ENCODE results near the gene GOLGA6A. TPM values are rescaled to one million over a fixed set of nuclear protein-coding genes. Genes with fewer than 3 reads are reported as not detected.

GOLGA6A gene
- total RNA-seq, 2 experiments from 2014 or later = not detected

GRCh38 chr15:74045184-74045583, 37.2 kb downstream of the GOLGA6A start:
- Mint-ChIP-seq H3K9me3 (no peaks in the 10 kb centered on the region), H3K27ac (no peak overlapping the region), H3K4me3 (no peak overlapping the region), H3K27me3 (no peaks in the 10 kb centered on the region), H3K4me1 (ENCODE audit: low read depth) (peaks cover 8% of the 10 kb centered on the region), H3K36me3 (no peaks in the 10 kb centered on the region)
- DNase-seq = no peak
- ChIA-PET CTCF (interaction anchor here (5.3 kb wide), 1 partner anchor 73 kb away, joined by 98 read pairs; no protein-coding TSS in a partner anchor), POLR2A (no interaction called here)
- intact Hi-C loops (cut with micrococcal nuclease) = loop anchor here (5.0 kb wide), 1 partner anchor 73 kb away; no protein-coding TSS in a partner anchor

- ChIA-PET POLR2A (no interaction called here), CTCF (interaction anchor here (1.0 to 1.6 kb wide), 2 partner anchors 8 to 48 kb away, joined by 3 to 5 read pairs; no protein-coding TSS in a partner anchor)
- Mint-ChIP-seq H3K36me3 (no peaks in the 10 kb centered on the region), H3K27me3 (no peaks in the 10 kb centered on the region), H3K4me1 (ENCODE audit: low read depth) (peaks cover 8% of the 10 kb centered on the region), H3K4me3 (no peak overlapping the region), H3K27ac (no peak overlapping the region), H3K9me3 (no peaks in the 10 kb centered on the region)
- intact Hi-C loops (cut with micrococcal nuclease) = loop anchor here (5.0 kb wide), 1 partner anchor 72 kb away; no protein-coding TSS in a partner anchor
- no peak for DNase-seq
These were observed 37.9 kb downstream of the GOLGA6A start for GRCh38 chr15:74044267-74045110.

- CTCF ChIA-PET = interaction anchor here (1.0 to 1.6 kb wide), 2 partner anchors 9 to 47 kb away, joined by 3 to 5 read pairs; no protein-coding TSS in a partner anchor
- no peaks in the 10 kb centered on the region for H3K9me3 Mint-ChIP-seq
- no peaks in the 10 kb centered on the region for H3K36me3 Mint-ChIP-seq
- no peak overlapping the region for H3K4me3 Mint-ChIP-seq
- H3K4me1 Mint-ChIP-seq (ENCODE audit: low read depth) = peaks cover 8% of the 10 kb centered on the region
- H3K27ac Mint-ChIP-seq = no peak overlapping the region
- DNase-seq = no peak
- POLR2A ChIA-PET = no interaction called here
- intact Hi-C loops (cut with micrococcal nuclease) = no loop called here
- no peaks in the 10 kb centered on the region for H3K27me3 Mint-ChIP-seq
These were observed 38.7 kb downstream of the GOLGA6A start for GRCh38 chr15:74043425-74044266.

GRCh38 chr15:74042603-74043424, 39.5 kb downstream of the GOLGA6A start:
- ChIA-PET POLR2A (no interaction called here), CTCF (interaction anchor here (1.6 to 7.3 kb wide), 3 partner anchors 9 to 72 kb away, joined by 5 to 90 read pairs (median 16); no protein-coding TSS in a partner anchor)
- H3K4me3 Mint-ChIP-seq = no peak overlapping the region
- no peaks in the 10 kb centered on the region for H3K27me3 Mint-ChIP-seq
- intact Hi-C loops (cut with micrococcal nuclease) = no loop called here
- no peak for DNase-seq
- H3K27ac Mint-ChIP-seq = no peak overlapping the region
- H3K36me3 Mint-ChIP-seq = no peaks in the 10 kb centered on the region
- no peaks in the 10 kb centered on the region for H3K9me3 Mint-ChIP-seq
- H3K4me1 Mint-ChIP-seq (ENCODE audit: low read depth) = peaks cover 3% of the 10 kb centered on the region

GRCh38 chr15:74041777-74042435, 40.4 kb downstream of the GOLGA6A start:
- POLR2A ChIA-PET = no interaction called here
- Mint-ChIP-seq H3K4me3 (no peak overlapping the region), H3K27me3 (no peaks in the 10 kb centered on the region), H3K4me1 (ENCODE audit: low read depth) (no peaks in the 10 kb centered on the region), H3K9me3 (no peaks in the 10 kb centered on the region), H3K27ac (no peak overlapping the region), H3K36me3 (no peaks in the 10 kb centered on the region)
- intact Hi-C loops (cut with micrococcal nuclease) = no loop called here
- no peak for DNase-seq
- CTCF ChIA-PET = interaction anchor here (3.8 to 7.3 kb wide), 3 partner anchors 7 to 71 kb away, joined by 16 to 90 read pairs (median 31); no protein-coding TSS in a partner anchor

GRCh38 chr15:74041311-74041756, 41.0 kb downstream of the GOLGA6A start:
- ChIA-PET POLR2A (no interaction called here), CTCF (interaction anchor here (3.8 to 7.3 kb wide), 3 partner anchors 8 to 70 kb away, joined by 16 to 90 read pairs (median 31); no protein-coding TSS in a partner anchor)
- Mint-ChIP-seq H3K27ac (no peak overlapping the region), H3K4me1 (ENCODE audit: low read depth) (no peaks in the 10 kb centered on the region), H3K36me3 (peaks cover 5% of the 10 kb centered on the region), H3K4me3 (no peak overlapping the region), H3K9me3 (no peaks in the 10 kb centered on the region), H3K27me3 (no peaks in the 10 kb centered on the region)
- intact Hi-C loops (cut with micrococcal nuclease) = no loop called here
- DNase-seq = no peak

- no peaks in the 10 kb centered on the region for H3K4me1 Mint-ChIP-seq (ENCODE audit: low read depth)
- no peak for DNase-seq
- H3K36me3 Mint-ChIP-seq = peaks cover 11% of the 10 kb centered on the region
- H3K9me3 Mint-ChIP-seq = no peaks in the 10 kb centered on the region
- intact Hi-C loops (cut with micrococcal nuclease) = no loop called here
- no peak overlapping the region for H3K4me3 Mint-ChIP-seq
- no peaks in the 10 kb centered on the region for H3K27me3 Mint-ChIP-seq
- ChIA-PET POLR2A (no interaction called here), CTCF (interaction anchor here (3.8 to 7.3 kb wide), 3 partner anchors 9 to 69 kb away, joined by 16 to 90 read pairs (median 31); no protein-coding TSS in a partner anchor)
- no peak overlapping the region for H3K27ac Mint-ChIP-seq
These were observed 42.1 kb downstream of the GOLGA6A start for GRCh38 chr15:74040109-74040850.

GRCh38 chr15:74039656-74040010, 42.7 kb downstream of the GOLGA6A start:
- intact Hi-C loops (cut with micrococcal nuclease) = no loop called here
- H3K36me3 Mint-ChIP-seq = peaks cover 11% of the 10 kb centered on the region

GRCh38 chr15:74038707-74039655, 43.4 kb downstream of the GOLGA6A start:
- ChIA-PET POLR2A (no interaction called here), CTCF (interaction anchor here (1.4 to 7.3 kb wide), 4 partner anchors 10 to 68 kb away, joined by 4 to 90 read pairs (median 24); no protein-coding TSS in a partner anchor)
- Mint-ChIP-seq H3K4me1 (ENCODE audit: low read depth) (no peaks in the 10 kb centered on the region), H3K9me3 (no peaks in the 10 kb centered on the region), H3K4me3 (no peak overlapping the region), H3K36me3 (peaks cover 15% of the 10 kb centered on the region), H3K27ac (no peak overlapping the region), H3K27me3 (no peaks in the 10 kb centered on the region)
- intact Hi-C loops (cut with micrococcal nuclease) = no loop called here
- no peak for DNase-seq

More at GRCh38 chr15:74039656-74040010, 42.7 kb downstream of the GOLGA6A start:
- Mint-ChIP-seq H3K27me3 (no peaks in the 10 kb centered on the region), H3K4me1 (ENCODE audit: low read depth) (no peaks in the 10 kb centered on the region), H3K9me3 (no peaks in the 10 kb centered on the region), H3K27ac (no peak overlapping the region), H3K4me3 (no peak overlapping the region)
- ChIA-PET CTCF (interaction anchor here (3.8 to 7.3 kb wide), 3 partner anchors 9 to 69 kb away, joined by 16 to 90 read pairs (median 31); no protein-coding TSS in a partner anchor), POLR2A (no interaction called here)
- DNase-seq = no peak
